Stimulated activated CD8-positive, alpha-beta memory T cell treated with anti-CD3 and anti-CD28 coated beads, Interleukin-4, amount 100 ng/mL, for 24 hours (primary cell): ENCODE data around the gene ZBED1.

Experiments used
- DNase-seq: peaks from one replicate; pipeline ENCODE4 v3.0.0-alpha.2; 2020; ENCODE audit warnings: low read depth

ZBED1 gene

GRCh38 chrX:2452799-2453198 lies 48.0 kb downstream of the ZBED1 start:
- DNase-seq, result no peak

GRCh38 chrX:2452317-2452784 lies 48.4 kb downstream of the ZBED1 start:
- no peak for DNase-seq

GRCh38 chrX:2451501-2452316 lies 49.1 kb downstream of the ZBED1 start:
- DNase-seq, result no peak

GRCh38 chrX:2450681-2451080 lies 50.1 kb downstream of the ZBED1 start:
- no peak for DNase-seq

GRCh38 chrX:2449135-2449886 lies 51.5 kb downstream of the ZBED1 start:
- DNase-seq, result no peak

GRCh38 chrX:2447484-2447883 lies 53.3 kb downstream of the ZBED1 start:
- DNase-seq, result no peak

GRCh38 chrX:2446815-2447214 lies 54.0 kb downstream of the ZBED1 start:
- DNase-seq, result no peak

- DNase-seq, result no peak
Observed at GRCh38 chrX:2445662-2446623, 54.8 kb downstream of the ZBED1 start.

GRCh38 chrX:2442694-2443093 lies 58.1 kb downstream of the ZBED1 start:
- no peak for DNase-seq

- DNase-seq, result no peak
Observed at GRCh38 chrX:2441466-2441865, 59.3 kb downstream of the ZBED1 start.

- DNase-seq, result no peak
Observed at GRCh38 chrX:2439613-2440012, 61.2 kb downstream of the ZBED1 start.
